Right cardiac atrium (tissue), 5 donors: ENCODE data around the gene UGT1A8. TPM values are rescaled to one million over a fixed set of nuclear protein-coding genes. Genes with fewer than 3 reads are reported as not detected.

Source experiments
- ATAC-seq, 2 donors: fragments of 200-7000 bp; cut with Tn5 transposase; one replicate each; pipeline versions ENCODE4 v1.8.0 to v1.9.1; 2020; ENCODE audit warnings: moderate library complexity in 2 of 2, mild to moderate bottlenecking in 1 of 2
- DNase-seq, 3 donors: peaks; one replicate each; pipeline ENCODE4 v3.0.0-alpha.2; 2020
- H3K27ac ChIP-seq: one replicate; pipeline ENCODE4 v1.5.1; 2013; ENCODE audit warnings: mild to moderate bottlenecking, low read length, control low read depth, moderate library complexity
- H3K27me3 ChIP-seq: one replicate; pipeline ENCODE4 v1.6.1; 2013; ENCODE audit not compliant: control insufficient read depth, insufficient read depth
- H3K4me1 ChIP-seq: one replicate; pipeline ENCODE4 v1.6.1; 2013; ENCODE audit warnings: low read length; ENCODE audit not compliant: control insufficient read depth, insufficient read depth
- H3K4me3 ChIP-seq: one replicate; pipeline ENCODE4 v1.5.1; 2013; ENCODE audit warnings: low read length, control low read depth
- H3K9me3 ChIP-seq: one replicate; pipeline ENCODE4 v1.6.1; 2013; ENCODE audit warnings: low read length; ENCODE audit not compliant: control insufficient read depth
- WGBS: extraction: QIAGEN DNeasy Blood & Tissue Kit; methylation state at CpG from one replicate; pipeline ENCODE4 v1.1.7; 2013; 5-methylcytosine and 5-hydroxymethylcytosine counted together
- intact Hi-C, 4 donors: fragments of 100-400 bp; cut with DNase I; formaldehyde crosslinking; loops; one replicate each; pipeline versions ENCODE4 v1.11.0 to v1.14.0; 2022 to 2023
- polyA plus RNA-seq: library from polyadenylated mRNA; stranded (reverse); fragments of 200-250 nt; gene quantifications from one replicate; pipeline ENCODE4 v1.2.3, GENCODE V29; 2013
- total RNA-seq, 4 donors: library from RNA; stranded (reverse); fragmentation: NEBNext Ultra II Directional; extraction: Animal tissue kit (Norgen Biotek cat#: 25700); gene quantifications; one replicate each; pipeline ENCODE4 v1.2.1, GENCODE V29; 2021
- donor health status: healthy with polysubstance abuse.
- donor health status: DM: no; HTN: yes; CAD: no.
- donor health status: DM: no; HTN: no; CAD: no.
- donor health status: DM: no; HTN: yes; CAD: no; lungs with severe emphysema.
- donor health status: DM: yes; HTN: yes; CAD: no.

UGT1A8 gene
- total and polyA plus RNA-seq, 5 donors, result not detected

GRCh38 chr2:233816334-233816733, 198.9 kb downstream of the UGT1A8 start:
- Histone ChIP-seq H3K27me3 (no peaks in the 10 kb centered on the region), H3K27ac (no peak overlapping the region), H3K4me1 (no peaks in the 10 kb centered on the region), H3K4me3 (no peak overlapping the region), H3K9me3 (no peaks in the 10 kb centered on the region)
- DNase-seq (peak in 1 of 3 donors; percentile 3), ATAC-seq (no peak)
- intact Hi-C loops, result no loop called here
- WGBS, result 52% methylated on average over 2 of the region's 2 CpGs

DNA sequence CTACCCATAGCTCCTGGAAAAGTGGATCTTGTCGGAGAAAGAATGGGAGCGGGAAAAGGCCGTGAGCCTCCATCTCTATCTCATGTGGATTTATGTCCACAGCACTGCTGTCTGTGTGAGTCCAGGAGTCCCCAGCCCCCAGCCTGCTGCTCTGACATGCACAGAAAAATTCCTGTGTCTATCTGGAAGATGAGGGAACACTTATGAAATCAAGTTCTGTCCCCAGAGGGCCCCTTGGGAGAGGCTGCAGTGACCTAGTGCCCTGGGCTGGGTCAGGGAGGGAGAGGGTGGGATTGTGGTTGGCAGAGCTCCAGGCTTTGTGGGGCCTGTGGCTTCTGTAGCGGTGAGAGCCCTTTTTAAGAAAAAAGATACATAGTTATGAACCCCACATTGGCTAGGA, 199.3 kb downstream of the UGT1A8 start:
- no peaks in the 10 kb centered on the region for H3K9me3 ChIP-seq
- H3K4me3 ChIP-seq, result no peak overlapping the region
- no peak overlapping the region for H3K27ac ChIP-seq
- DNase-seq, result peak in 1 of 3 donors; percentile 43
- no peaks in the 10 kb centered on the region for H3K27me3 ChIP-seq
- 66% methylated on average over 4 of the region's 4 CpGs for WGBS
- intact Hi-C loops, result no loop called here
- no peaks in the 10 kb centered on the region for H3K4me1 ChIP-seq
- ATAC-seq, result no peak

DNA sequence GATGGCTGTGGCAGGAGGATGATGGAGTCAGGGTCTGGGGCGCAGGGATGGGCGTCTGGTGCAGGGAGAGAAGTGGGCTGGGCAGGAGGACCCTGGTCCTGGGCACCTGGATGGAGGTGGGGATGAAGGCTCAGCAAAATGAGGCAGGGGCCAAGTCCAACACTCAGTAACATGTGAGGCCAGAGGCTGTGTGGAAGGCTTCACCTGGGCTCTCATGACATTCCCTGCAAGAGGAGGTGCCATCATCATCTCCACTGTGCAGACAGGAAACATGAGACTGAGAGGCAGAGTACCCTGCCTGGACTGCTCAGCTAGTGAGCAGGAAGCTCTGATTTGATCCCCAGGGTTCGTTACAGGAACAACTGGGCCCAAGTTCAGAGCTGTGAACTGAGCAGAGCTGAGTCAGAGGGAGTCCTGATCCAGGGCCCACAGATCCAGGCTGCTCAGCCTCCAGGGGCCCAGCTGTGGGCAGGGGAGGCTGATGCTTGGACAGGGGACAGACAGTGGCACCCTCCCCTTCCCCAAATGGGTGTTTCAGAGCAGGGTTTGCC, 200.0 kb downstream of the UGT1A8 start:
- H3K27ac ChIP-seq, result no peak overlapping the region
- ATAC-seq (no peak), DNase-seq (peak in 1 of 3 donors; percentile 16)
- no peak overlapping the region for H3K4me3 ChIP-seq
- no peaks in the 10 kb centered on the region for H3K27me3 ChIP-seq
- intact Hi-C loops, result no loop called here
- H3K4me1 ChIP-seq, result no peaks in the 10 kb centered on the region
- H3K9me3 ChIP-seq, result no peaks in the 10 kb centered on the region
- 75% methylated on average over 3 of the region's 3 CpGs for WGBS

DNA sequence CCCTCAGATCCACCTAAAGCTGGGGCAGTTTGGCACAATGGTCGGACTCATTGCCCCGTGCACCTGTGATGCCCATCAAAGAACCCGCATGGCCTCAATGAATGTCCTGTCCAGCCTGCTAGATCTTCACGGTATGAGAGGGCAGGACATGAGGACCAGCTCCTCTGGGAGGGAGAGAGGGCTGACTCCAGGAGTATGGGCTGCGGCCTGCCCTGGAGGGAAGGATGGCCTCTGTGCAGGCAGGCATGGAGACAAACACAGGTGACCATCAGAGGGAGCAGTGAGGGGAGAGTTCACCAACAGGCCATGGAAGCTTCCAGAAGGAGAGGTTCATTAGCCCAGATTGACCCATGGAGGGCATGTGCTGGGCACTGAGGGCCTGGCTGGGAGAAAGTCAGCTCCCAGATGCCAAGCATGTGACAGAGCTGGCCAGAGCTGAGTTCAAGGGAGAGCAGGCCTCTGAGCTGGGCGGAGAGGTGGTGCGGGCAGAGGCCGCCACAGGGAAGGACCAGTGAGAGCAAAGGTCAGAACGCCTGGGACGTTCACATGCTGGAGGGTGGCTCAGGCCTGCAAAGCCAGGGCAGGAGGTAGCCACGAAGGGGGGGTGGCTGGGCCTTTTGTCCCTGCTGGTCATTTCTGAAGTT, 200.7 kb downstream of the UGT1A8 start:
- Histone ChIP-seq H3K27ac (no peak overlapping the region), H3K27me3 (no peaks in the 10 kb centered on the region), H3K4me3 (no peak overlapping the region), H3K4me1 (no peaks in the 10 kb centered on the region), H3K9me3 (no peaks in the 10 kb centered on the region)
- intact Hi-C loops, result no loop called here
- DNase-seq, result no peak
- no peak for ATAC-seq
- 86% methylated on average over 11 of the region's 11 CpGs for WGBS

DNA sequence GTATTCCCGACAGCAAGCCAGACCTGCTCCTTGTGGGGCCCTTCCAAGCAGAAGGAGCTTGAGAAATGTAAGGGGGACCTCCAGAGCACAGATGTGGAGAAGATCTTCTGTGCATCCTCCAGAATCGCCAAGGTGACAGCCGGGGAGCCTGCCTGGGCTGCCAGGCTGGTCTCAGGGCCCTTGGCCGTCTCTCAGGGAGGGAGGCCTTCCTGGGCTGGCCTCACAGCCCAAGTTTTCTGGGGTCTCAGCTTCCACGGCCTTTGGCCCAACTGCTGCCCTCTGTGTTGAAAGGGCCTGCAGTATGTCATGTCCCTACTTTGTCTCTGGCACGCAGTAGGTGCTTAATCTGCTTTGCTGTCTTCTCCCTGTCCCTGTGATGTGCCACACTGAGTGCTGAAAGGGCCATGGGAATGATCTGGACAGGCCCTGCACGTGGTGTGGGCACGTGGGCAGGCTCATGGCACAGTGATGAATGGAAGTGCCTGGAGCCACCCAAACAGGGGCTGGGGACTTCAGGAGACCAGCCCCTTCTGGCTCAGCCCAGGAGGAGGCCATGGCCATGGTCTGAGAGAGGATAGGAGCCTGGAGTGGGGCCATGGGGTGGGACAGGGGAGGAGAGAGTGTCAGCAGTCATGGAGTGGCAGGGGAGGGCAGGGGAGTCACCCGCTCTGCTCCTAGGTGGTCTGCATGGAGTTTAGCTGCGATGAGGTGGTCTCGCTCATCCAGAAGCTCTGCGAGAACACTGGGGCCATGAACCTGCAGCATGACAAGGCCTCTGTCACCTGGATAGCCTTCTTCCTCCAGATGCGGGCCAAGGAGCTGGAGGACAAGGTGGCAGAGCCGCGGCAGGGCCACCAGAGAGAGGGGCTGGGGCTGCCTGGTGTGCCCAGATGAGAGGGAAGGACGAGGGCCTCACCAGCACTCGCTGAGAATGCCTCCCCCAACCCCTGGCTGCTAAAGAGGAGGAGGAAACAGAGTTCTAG, 201.5 kb downstream of the UGT1A8 start:
- no peak for DNase-seq
- Histone ChIP-seq H3K4me1 (no peaks in the 10 kb centered on the region), H3K27ac (no peak overlapping the region), H3K9me3 (no peaks in the 10 kb centered on the region), H3K27me3 (no peaks in the 10 kb centered on the region), H3K4me3 (no peak overlapping the region)
- 77% methylated on average over 17 of the region's 17 CpGs for WGBS
- intact Hi-C loops, result no loop called here
- no peak for ATAC-seq

DNA sequence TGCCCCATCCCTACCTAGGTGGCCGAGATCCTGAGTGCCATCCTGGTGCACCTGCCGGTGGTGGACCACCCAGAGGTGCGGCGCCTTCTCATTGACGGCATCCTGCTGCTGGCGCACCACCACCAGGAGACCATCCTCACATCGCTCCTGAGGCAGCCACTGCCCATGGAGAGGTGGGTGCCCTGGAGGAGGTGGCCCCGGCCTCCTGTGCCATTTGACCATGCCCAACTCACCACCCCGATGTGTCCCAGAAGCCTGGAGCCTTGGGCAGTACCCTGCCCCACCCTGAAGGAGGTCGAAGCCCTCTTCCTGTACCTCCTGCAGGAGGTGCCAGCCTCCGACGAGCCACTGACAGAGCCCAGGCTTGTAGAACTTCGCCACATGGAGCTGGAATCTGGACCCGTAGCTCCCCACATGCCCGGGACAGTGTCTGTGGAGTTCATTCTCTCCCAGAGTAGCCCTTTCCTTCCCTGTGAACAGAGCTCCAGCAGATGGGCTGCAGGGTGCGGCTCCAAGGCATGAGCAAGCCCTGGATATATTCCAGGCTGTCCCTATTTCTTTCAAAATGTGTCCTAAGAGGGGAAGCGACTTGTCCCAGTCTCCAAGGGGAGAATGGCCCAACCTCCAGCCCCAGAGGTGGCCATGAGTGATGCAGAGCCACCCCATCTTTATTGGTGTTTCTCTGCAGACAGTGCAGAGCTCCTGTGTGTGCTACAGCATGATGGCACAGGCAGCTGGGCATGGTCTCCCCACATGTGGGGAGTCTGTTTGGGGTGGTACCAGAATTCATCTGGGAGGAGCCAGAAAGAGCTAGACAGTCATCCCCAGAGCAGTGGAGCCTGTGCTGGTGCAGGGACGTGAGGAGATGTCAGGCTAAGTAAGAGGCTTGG, 202.7 kb downstream of the UGT1A8 start:
- intact Hi-C loops, result no loop called here
- no peaks in the 10 kb centered on the region for H3K9me3 ChIP-seq
- WGBS, result 83% methylated on average over 18 of the region's 18 CpGs
- DNase-seq, result peak in 1 of 3 donors; percentile 16
- no peak overlapping the region for H3K27ac ChIP-seq
- no peak for ATAC-seq
- no peaks in the 10 kb centered on the region for H3K4me1 ChIP-seq
- H3K4me3 ChIP-seq, result no peak overlapping the region
- H3K27me3 ChIP-seq, result no peaks in the 10 kb centered on the region

DNA sequence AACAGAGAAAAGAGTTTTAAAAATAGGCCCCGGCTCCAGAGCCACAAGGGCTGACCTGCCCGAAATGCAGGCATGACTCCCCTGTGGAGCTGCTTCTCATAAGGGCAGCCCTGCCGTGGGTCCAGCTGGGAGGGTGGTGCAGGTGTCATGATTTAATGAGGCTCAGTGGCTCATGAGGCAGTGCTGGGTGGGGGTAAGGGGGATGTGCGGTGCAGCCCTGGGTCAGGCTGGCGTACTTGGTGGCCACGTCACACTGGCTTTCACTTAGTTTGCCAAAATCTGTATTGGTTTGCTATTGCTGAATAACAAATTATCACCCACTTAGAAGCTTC, 203.3 kb downstream of the UGT1A8 start:
- Histone ChIP-seq H3K4me3 (no peak overlapping the region), H3K9me3 (no peaks in the 10 kb centered on the region), H3K4me1 (no peaks in the 10 kb centered on the region), H3K27me3 (no peaks in the 10 kb centered on the region), H3K27ac (no peak overlapping the region)
- 86% methylated on average over 6 of the region's 6 CpGs for WGBS
- intact Hi-C loops, result no loop called here
- no peak for ATAC-seq
- DNase-seq, result peak in 1 of 3 donors; percentile 22

GRCh38 chr2:233821196-233821595, 203.8 kb downstream of the UGT1A8 start:
- ATAC-seq, result no peak
- intact Hi-C loops, result no loop called here
- Histone ChIP-seq H3K4me3 (no peak overlapping the region), H3K27ac (no peak overlapping the region), H3K4me1 (no peaks in the 10 kb centered on the region), H3K27me3 (no peaks in the 10 kb centered on the region), H3K9me3 (no peaks in the 10 kb centered on the region)
- WGBS, result 86% methylated on average over 3 of the region's 3 CpGs
- DNase-seq, result peak in 1 of 3 donors; percentile 1

DNA sequence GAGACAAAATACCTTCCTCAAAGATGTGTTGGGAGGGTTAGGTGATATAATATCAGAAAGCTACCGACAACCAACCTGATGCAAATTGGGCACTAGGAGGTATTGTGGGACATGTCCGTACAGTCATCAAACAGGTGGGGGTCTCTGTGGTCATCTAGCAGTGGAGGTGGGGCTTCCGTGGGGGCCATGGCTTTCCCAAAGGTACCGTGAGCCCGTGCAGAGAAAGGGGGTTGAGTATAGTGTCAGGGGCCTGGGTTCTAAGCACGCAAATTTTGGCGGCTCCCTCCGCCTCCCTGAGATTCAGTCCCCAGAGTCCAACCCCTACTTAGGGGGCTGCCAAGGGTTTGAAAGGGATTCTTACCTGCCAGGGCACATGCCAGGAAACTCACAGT, 204.3 kb downstream of the UGT1A8 start:
- DNase-seq (no peak), ATAC-seq (no peak)
- intact Hi-C loops, result no loop called here
- no peak overlapping the region for H3K4me3 ChIP-seq
- no peaks in the 10 kb centered on the region for H3K27me3 ChIP-seq
- WGBS, result 94% methylated on average over 8 of the region's 8 CpGs
- no peaks in the 10 kb centered on the region for H3K4me1 ChIP-seq
- no peaks in the 10 kb centered on the region for H3K9me3 ChIP-seq
- no peak overlapping the region for H3K27ac ChIP-seq

GRCh38 chr2:233822101-233822771, 204.8 kb downstream of the UGT1A8 start:
- Histone ChIP-seq H3K9me3 (no peaks in the 10 kb centered on the region), H3K27ac (no peak overlapping the region), H3K4me3 (no peak overlapping the region), H3K4me1 (no peaks in the 10 kb centered on the region), H3K27me3 (no peaks in the 10 kb centered on the region)
- 88% methylated on average over 21 of the region's 21 CpGs for WGBS
- intact Hi-C loops, result no loop called here
- peak in 2 of 3 donors; percentile 33 to 41 for DNase-seq
- ATAC-seq, result no peak
